HG02610 (cell line): ENCODE data around the gene MCCD1.

Experiments used
- ATAC-seq: cut with Tn5 transposase; IDR thresholded peaks from one replicate; pipeline ENCODE4 v1.9.1; 2021; ENCODE audit warnings: mild to moderate bottlenecking, moderate library complexity; ENCODE audit not compliant: unreplicated experiment

The MCCD1 gene

GRCh38 chr6:31510007-31510406, 18.8 kb upstream of the MCCD1 start:
- no peak for ATAC-seq

GRCh38 chr6:31513456-31514165, 15.2 kb upstream of the MCCD1 start:
- no peak for ATAC-seq

- no peak for ATAC-seq
Measured at GRCh38 chr6:31521835-31522234, 6.9 kb upstream of the MCCD1 start.

GRCh38 chr6:31525553-31525931, 3.2 kb upstream of the MCCD1 start:
- no peak for ATAC-seq

GRCh38 chr6:31525932-31526591, 2.7 kb upstream of the MCCD1 start:
- no peak for ATAC-seq

- ATAC-seq = no peak
Measured at GRCh38 chr6:31528307-31528777, 420 bp upstream of the MCCD1 start.

GRCh38 chr6:31529329-31530150, 778 bp downstream of the MCCD1 start:
- no peak for ATAC-seq

GRCh38 chr6:31530659-31531058, 1.9 kb downstream of the MCCD1 start:
- ATAC-seq = no peak

- ATAC-seq = no peak
Measured at GRCh38 chr6:31531162-31531561, 2.4 kb downstream of the MCCD1 start.

GRCh38 chr6:31531771-31532643, 3.2 kb downstream of the MCCD1 start:
- no peak for ATAC-seq

- ATAC-seq = no peak
Measured at GRCh38 chr6:31532644-31533454, 4.1 kb downstream of the MCCD1 start.

- ATAC-seq = no peak
Measured at GRCh38 chr6:31533455-31533841, 4.7 kb downstream of the MCCD1 start.

- no peak for ATAC-seq
Measured at GRCh38 chr6:31534011-31534410, 5.2 kb downstream of the MCCD1 start.

- ATAC-seq = no peak
Measured at GRCh38 chr6:31534521-31535040, 5.8 kb downstream of the MCCD1 start.

- no peak for ATAC-seq
Measured at GRCh38 chr6:31535538-31536324, 7.0 kb downstream of the MCCD1 start.

- ATAC-seq = no peak
Measured at GRCh38 chr6:31538805-31539400, 10.1 kb downstream of the MCCD1 start.

- no peak for ATAC-seq
Measured at GRCh38 chr6:31540640-31541039, 11.9 kb downstream of the MCCD1 start.

GRCh38 chr6:31541059-31541657, 12.4 kb downstream of the MCCD1 start:
- no peak for ATAC-seq
